Astrocyte of the cerebellum (primary cell): ENCODE results near the gene DENND4B.

ENCODE experiments used
- DNase-seq: peaks from one replicate; pipeline ENCODE4 v3.0.0-alpha.2; 2011; ENCODE audit warnings: low read depth
- H3K4me3 ChIP-seq: 2 replicates; pipeline ENCODE4 v1.5.1; 2011; ENCODE audit warnings: mild to moderate bottlenecking, low read depth, low read length, moderate library complexity
- CTCF ChIP-seq: IDR thresholded peaks from 2 replicates; pipeline ENCODE4 v1.5.1; 2012; ENCODE audit warnings: low read length, low read depth, moderate library complexity, mild to moderate bottlenecking; ENCODE audit errors: missing control alignments
- in situ Hi-C: cut with HindIII; loops from 2 replicates; pipeline ENCODE4 v1.10.0; 2017; ENCODE audit warnings: low sequenced_read_pairs

The DENND4B gene

GRCh38 chr1:153946622-153947241 lies at the start of gene DENND4B:
DENND4B (minus strand) TSS chr1:153946718; CDS start chr1:153944374, 2,344 bp downstream.
- DNase-seq: no peak
- in situ Hi-C loops: no loop called here
- peak within 1 kb of the TSS; percentile 75 for H3K4me3 ChIP-seq
- peak; percentile 85 for TF ChIP-seq CTCF

- H3K4me3 ChIP-seq: no peak overlapping the region
- no peak for DNase-seq
- in situ Hi-C loops: no loop called here
- TF ChIP-seq CTCF: no peak
These were observed 49.1 kb upstream of the DENND4B start for GRCh38 chr1:153995640-153996039.

- no peak for DNase-seq
- TF ChIP-seq CTCF: no peak
- no peak overlapping the region for H3K4me3 ChIP-seq
- in situ Hi-C loops: no loop called here
These were observed 48.7 kb upstream of the DENND4B start for GRCh38 chr1:153995202-153995601.

- in situ Hi-C loops: no loop called here
- peak overlapping the region; percentile 85 for H3K4me3 ChIP-seq
- TF ChIP-seq CTCF: no peak
- DNase-seq: no peak
These were observed 45.3 kb upstream of the DENND4B start for GRCh38 chr1:153991806-153992205.

- DNase-seq: no peak
- peak overlapping the region; percentile 85 for H3K4me3 ChIP-seq
- in situ Hi-C loops: no loop called here
- TF ChIP-seq CTCF: no peak
These were observed 44.7 kb upstream of the DENND4B start for GRCh38 chr1:153991151-153991630.

- peak within 1 kb of the TSS; percentile 85 for H3K4me3 ChIP-seq
- DNase-seq: peak; percentile 97
- TF ChIP-seq CTCF: no peak
- in situ Hi-C loops: no loop called here
These were observed 44.1 kb upstream of the DENND4B start, which contains the start of gene RPS27 for GRCh38 chr1:153990468-153991150. RPS27 (plus strand) TSS chr1:153990762; CDS start chr1:153990797, 35 bp downstream.
